Measurements from ENCODE around the gene ANKLE2.

DNA sequence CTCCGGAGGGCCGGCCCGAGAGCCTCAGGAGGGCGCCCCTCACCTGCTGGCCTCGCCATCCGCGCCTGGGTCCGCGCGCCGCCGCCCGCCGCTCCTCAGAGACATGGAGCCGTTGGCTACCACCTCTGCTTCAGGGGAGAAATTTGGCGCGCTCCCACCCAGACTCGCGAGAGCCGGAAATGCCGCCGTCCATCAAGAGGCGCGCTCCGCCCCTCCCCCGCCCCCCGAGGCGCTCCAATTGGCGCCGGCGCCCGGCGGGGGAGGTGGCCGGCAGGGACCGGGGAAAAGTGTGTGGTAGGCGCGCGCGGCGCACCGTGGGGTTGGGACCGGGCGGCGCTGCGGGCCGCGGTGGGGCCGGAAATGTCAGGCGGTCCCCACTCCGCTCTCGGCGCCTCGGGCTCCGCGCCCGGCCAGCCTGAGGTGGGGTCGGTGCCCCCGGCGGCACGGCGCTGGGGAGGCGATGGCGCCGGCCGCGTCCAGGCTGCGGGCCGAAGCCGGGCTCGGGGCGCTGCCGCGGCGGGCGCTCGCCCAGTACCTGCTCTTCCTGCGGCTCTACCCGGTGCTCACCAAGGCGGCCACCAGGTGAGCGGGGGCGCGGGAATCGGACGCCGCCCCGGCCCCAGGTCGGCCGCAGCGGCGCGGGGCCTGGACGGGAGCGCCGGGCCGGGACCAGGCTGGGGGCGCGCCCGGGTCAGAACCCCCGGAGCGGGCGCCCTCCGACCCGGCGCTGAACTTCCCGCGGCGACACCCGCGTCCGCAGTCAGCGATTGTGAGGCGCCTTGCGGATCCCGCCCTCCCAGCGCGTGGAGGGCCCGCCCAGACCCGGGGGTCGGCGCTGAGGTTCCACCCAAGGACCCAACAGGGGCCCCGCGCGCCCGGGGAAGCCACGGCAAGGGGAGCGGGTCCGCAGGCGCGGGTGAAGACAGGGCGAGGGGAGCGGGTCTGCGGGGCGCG is 74.1 kb downstream of the ANKLE2 start, which contains the start of the genes POLE and PXMP2:
- TF ChIP-seq, protein P1, sequence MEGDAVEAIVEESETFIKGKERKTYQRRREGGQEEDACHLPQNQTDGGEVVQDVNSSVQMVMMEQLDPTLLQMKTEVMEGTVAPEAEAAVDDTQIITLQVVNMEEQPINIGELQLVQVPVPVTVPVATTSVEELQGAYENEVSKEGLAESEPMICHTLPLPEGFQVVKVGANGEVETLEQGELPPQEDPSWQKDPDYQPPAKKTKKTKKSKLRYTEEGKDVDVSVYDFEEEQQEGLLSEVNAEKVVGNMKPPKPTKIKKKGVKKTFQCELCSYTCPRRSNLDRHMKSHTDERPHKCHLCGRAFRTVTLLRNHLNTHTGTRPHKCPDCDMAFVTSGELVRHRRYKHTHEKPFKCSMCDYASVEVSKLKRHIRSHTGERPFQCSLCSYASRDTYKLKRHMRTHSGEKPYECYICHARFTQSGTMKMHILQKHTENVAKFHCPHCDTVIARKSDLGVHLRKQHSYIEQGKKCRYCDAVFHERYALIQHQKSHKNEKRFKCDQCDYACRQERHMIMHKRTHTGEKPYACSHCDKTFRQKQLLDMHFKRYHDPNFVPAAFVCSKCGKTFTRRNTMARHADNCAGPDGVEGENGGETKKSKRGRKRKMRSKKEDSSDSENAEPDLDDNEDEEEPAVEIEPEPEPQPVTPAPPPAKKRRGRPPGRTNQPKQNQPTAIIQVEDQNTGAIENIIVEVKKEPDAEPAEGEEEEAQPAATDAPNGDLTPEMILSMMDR (IDR thresholded peaks at IDR 0.05; ENCODE audit: low read depth, low read length) = no peak
- no peak for TF ChIP-seq EZH2phosphoT487 (IDR thresholded peaks at IDR 0.05; ENCODE audit: low read depth)

All from OCI-LY3 (cell line).